MM.1S (cell line): ENCODE results near the gene KCTD5.
A peak's percentile ranks its signal among the peaks of the same experiment; 100 is the strongest.
"Not testable (repeated sequence)": the region's sequence is repeated elsewhere in the genome, so short reads cannot be mapped to it uniquely, and the experiment has no call there.

Source experiments
- CTCF ChIP-seq: fragments of 300-600 bp; sonication (generic); IDR thresholded peaks from 2 replicates; pipeline ENCODE4 v1.5.1; 2016; ENCODE audit warnings: antibody characterized with exemption, low read length, mixed read lengths
- EZH2 ChIP-seq: fragments of 300-600 bp; sonication (generic); optimal IDR thresholded peaks from 2 replicates; pipeline ENCODE3; 2017; ENCODE audit warnings: low read depth, mild to moderate bottlenecking, antibody characterized with exemption, low read length, mixed read lengths
- EZH2phosphoT487 ChIP-seq: fragments of 300-600 bp; sonication (generic); IDR thresholded peaks from 2 replicates; pipeline ENCODE4 v1.6.1; 2018; ENCODE audit warnings: antibody characterized with exemption, low read length

- peak; percentile 47 for TF ChIP-seq CTCF
- not testable (repeated sequence) for TF ChIP-seq EZH2, EZH2phosphoT487
Measured at GRCh38 chr16:2670017-2670416, 12.3 kb upstream of the KCTD5 start.
